Endothelial cell of umbilical vein (primary cell): ENCODE results near the gene HS3ST3A1. TPM values are rescaled to one million over a fixed set of nuclear protein-coding genes. Genes with fewer than 3 reads are reported as not detected.

ENCODE experiments used
- BruUV-seq: library from RNA; stranded (reverse); fragments of 400-500 nt; replicated peaks from 2 replicates; lab custom pipeline; 2021; lab: Mats Ljungman, UMichigan
- CTCF ChIA-PET: fragments of 300-600, 350-600 bp; sonication (Branson Sonifier 250); formaldehyde crosslinking; loops from one replicate; lab custom pipeline; 2021; ENCODE audit warnings: antibody characterized with exemption, inconsistent platforms; lab: Charles Lee
- POLR2A ChIA-PET: fragments of 300-600, 350-600 bp; sonication (Branson Sonifier 250); formaldehyde crosslinking; loops from one replicate; lab custom pipeline; 2021; ENCODE audit warnings: antibody characterized with exemption, inconsistent platforms; lab: Charles Lee
- DNase-seq: peaks from one replicate; pipeline ENCODE4 v3.0.0-alpha.2; 2011; ENCODE audit warnings: low read depth, low spot score
- FAIRE-seq: peaks from 2 replicates; lab custom pipeline; 2011; peaks lifted over from hg19 to GRCh38; lab: Jason Lieb, UNC
- H2AFZ ChIP-seq: 2 replicates; pipeline ENCODE4 v1.6.0; 2012; ENCODE audit warnings: low read depth, low read length, control low read depth, inconsistent platforms
- H3K27ac ChIP-seq: 2 replicates; pipeline ENCODE4 v1.5.1; 2011; ENCODE audit warnings: low read depth, mild to moderate bottlenecking, control low read depth, low read length, moderate library complexity; ENCODE audit not compliant: insufficient read depth
- H3K27me3 ChIP-seq, 2 experiments: 2 replicates each; pipeline versions ENCODE4 v1.6.0 to v1.6.1; 2011; ENCODE audit warnings: low read length in 2 of 2, mixed read lengths in 1 of 2; ENCODE audit not compliant: control insufficient read depth in 2 of 2, insufficient read depth in 2 of 2
- H3K36me3 ChIP-seq, 2 experiments: 2 replicates in 1 of 2; 3 replicates in 1 of 2; pipeline ENCODE4 v1.5.1; 2011; ENCODE audit warnings: low read length in 2 of 2, mild to moderate bottlenecking in 1 of 2, moderate library complexity in 1 of 2; ENCODE audit not compliant: control insufficient read depth in 2 of 2, insufficient read depth in 2 of 2; ENCODE audit errors: extremely low read depth in 1 of 2
- H3K4me1 ChIP-seq: 3 replicates; pipeline ENCODE4 v1.5.1; 2011; ENCODE audit warnings: mild to moderate bottlenecking, low read length; ENCODE audit not compliant: control insufficient read depth, insufficient read depth; ENCODE audit errors: extremely low read depth
- H3K4me2 ChIP-seq: 2 replicates; pipeline ENCODE4 v1.6.1; 2011; ENCODE audit warnings: low read length, control low read depth, mixed read lengths; ENCODE audit not compliant: insufficient read depth
- H3K4me3 ChIP-seq, 3 experiments: fragments of 200-600 bp in 1 of 3; sonication (generic), shearing (Covaris generic) in 1 of 3; replicated peaks in 1 of 3; 2 replicates each; pipeline ENCODE4 v1.5.1; 2011 to 2016; ENCODE audit warnings: control low read depth in 3 of 3, low read length in 3 of 3, mild to moderate bottlenecking in 2 of 3, inconsistent platforms in 1 of 3, low read depth in 1 of 3, moderate library complexity in 1 of 3; ENCODE audit not compliant: insufficient read depth in 1 of 3
- H3K79me2 ChIP-seq: 2 replicates; pipeline ENCODE4 v1.6.0; 2012; ENCODE audit warnings: low read length, inconsistent platforms; ENCODE audit not compliant: control insufficient read depth, insufficient read depth
- H3K9ac ChIP-seq: replicated peaks from 2 replicates; pipeline ENCODE3; 2011; ENCODE audit warnings: low read length, control low read depth; ENCODE audit not compliant: insufficient read depth; ENCODE audit errors: extremely low read depth
- H3K9me1 ChIP-seq: replicated peaks from 3 replicates; pipeline ENCODE4 v1.6.0; 2011; ENCODE audit warnings: mild to moderate bottlenecking, low read length; ENCODE audit not compliant: control insufficient read depth, insufficient read depth; ENCODE audit errors: extremely low read depth
- H3K9me3 ChIP-seq: replicated peaks from 2 replicates; pipeline ENCODE4 v1.5.1; 2012; ENCODE audit warnings: low read length, inconsistent platforms; ENCODE audit not compliant: control insufficient read depth, insufficient read depth
- H4K20me1 ChIP-seq: replicated peaks from 2 replicates; pipeline ENCODE3; 2011; ENCODE audit warnings: mild to moderate bottlenecking, low read length; ENCODE audit not compliant: control insufficient read depth, insufficient read depth; ENCODE audit errors: extremely low read depth
- CTCF ChIP-seq, 2 donors: IDR thresholded peaks; 1 replicate in 1 of 2; 2 replicates in 1 of 2; pipeline ENCODE4 v1.5.1; 2011; ENCODE audit warnings: low read length in 2 of 2, mild to moderate bottlenecking in 2 of 2, moderate library complexity in 2 of 2, control low read depth in 1 of 2, inconsistent platforms in 1 of 2, low read depth in 1 of 2; ENCODE audit not compliant: insufficient read depth in 1 of 2; ENCODE audit errors: extremely low read depth in 1 of 2
- EZH2 ChIP-seq: IDR thresholded peaks from 2 replicates; pipeline ENCODE4 v1.6.1; 2012; ENCODE audit warnings: borderline replicate concordance, low read depth, mild to moderate bottlenecking, moderate library complexity, low read length, inconsistent platforms; ENCODE audit not compliant: severe bottlenecking
- FOS ChIP-seq: IDR thresholded peaks from 2 replicates; pipeline ENCODE4 v1.6.1; 2011; ENCODE audit warnings: mild to moderate bottlenecking, low read length, moderate library complexity, borderline replicate concordance; ENCODE audit not compliant: insufficient read depth
- GATA2 ChIP-seq: IDR thresholded peaks from 2 replicates; pipeline ENCODE4 v1.7.0; 2011; ENCODE audit warnings: low read depth, mild to moderate bottlenecking, moderate library complexity, mixed read lengths, low read length; ENCODE audit not compliant: insufficient read length, insufficient read depth
- JUN ChIP-seq: IDR thresholded peaks from 2 replicates; pipeline ENCODE4 v1.6.1; 2011; ENCODE audit warnings: borderline replicate concordance, low read depth; ENCODE audit not compliant: insufficient read length, insufficient read depth
- MAX ChIP-seq: IDR thresholded peaks from 2 replicates; pipeline ENCODE4 v1.6.1; 2011; ENCODE audit not compliant: insufficient read depth, insufficient read length
- MYC ChIP-seq: IDR thresholded peaks from one replicate; pipeline ENCODE4 v1.6.1; 2011; ENCODE audit warnings: mild to moderate bottlenecking, low read depth, low read length
- POLR2A ChIP-seq: IDR thresholded peaks from 2 replicates; pipeline ENCODE4 v1.6.1; 2012; ENCODE audit warnings: low read depth, mild to moderate bottlenecking, control low read depth, low read length
- POLR2AphosphoS5 ChIP-seq: IDR thresholded peaks from 2 replicates; pipeline ENCODE4 v1.6.1; 2012; ENCODE audit warnings: low read depth, mild to moderate bottlenecking, control low read depth, low read length, moderate library complexity; ENCODE audit not compliant: insufficient read depth
- dilution Hi-C: fragments of 300-500 bp; cut with MboI; formaldehyde crosslinking; loops from one replicate; pipeline ENCODE4 v1.15.0; 2019; ENCODE audit warnings: low sequenced_read_pairs; ENCODE audit not compliant: extremely low pct_ligation_motif_present
- intact Hi-C: fragments of 100-400 bp; cut with micrococcal nuclease; formaldehyde crosslinking; loops from one replicate; pipeline ENCODE4 v1.10.0; 2022
- polyA plus RNA-seq, 4 experiments: library from polyadenylated mRNA; depleted of rRNA in 3 of 4; stranded (reverse) in 3 of 4; unstranded in 1 of 4; fragments of >200 nt; gene quantifications; 2 replicates each; pipeline versions ENCODE4 v1.2.1 to v1.2.3, GENCODE V29; 2011 to 2012; ENCODE audit warnings: missing spikeins in 1 of 4
- total RNA-seq: library from RNA; stranded (reverse); gene quantifications from 2 replicates; pipeline ENCODE4 v1.2.3, GENCODE V29; 2021

Gene HS3ST3A1
- total and polyA plus RNA-seq, 2 donors (not counting 3 experiments of a cell fraction or from before 2014, with no cell fraction given): not detected

GRCh38 chr17:13476720-13477119 lies 125.0 kb downstream of the HS3ST3A1 start:
- Histone ChIP-seq H3K4me2 (no peak overlapping the region), H3K27ac (no peak overlapping the region), H3K4me3 (no peak overlapping the region), H3K9ac (no peak overlapping the region), H3K36me3 (no peaks in the 10 kb centered on the region), H3K9me3 (peaks cover 3% of the 10 kb centered on the region), H3K27me3 (no peaks in the 10 kb centered on the region), H2AFZ (no peak overlapping the region), H4K20me1 (no peaks in the 10 kb centered on the region), H3K79me2 (no peaks in the 10 kb centered on the region), H3K9me1 (no peaks in the 10 kb centered on the region), H3K4me1 (no peaks in the 10 kb centered on the region)
- CTCF ChIA-PET: no interaction called here
- dilution Hi-C loops (no loop called here), intact Hi-C loops (no loop called here)
- FAIRE-seq (no peak), DNase-seq (no peak)
- TF ChIP-seq MYC: no peak
- TF ChIP-seq CTCF (IDR thresholded peaks at IDR 0.05; ENCODE audit: extremely low read depth in 1 of 2, insufficient read depth in 1 of 2, low read depth in 1 of 2, low read length in 2 of 2): no peak
- no peak for TF ChIP-seq EZH2
- no peak for TF ChIP-seq GATA2
- no TSS peak for BruUV-seq
- POLR2A ChIA-PET: no interaction called here

- TF ChIP-seq JUN (no peak), GATA2 (no peak), EZH2 (no peak), MAX (no peak), POLR2A (no peak), FOS (no peak), POLR2AphosphoS5 (no peak), CTCF (IDR thresholded peaks at IDR 0.05; ENCODE audit: extremely low read depth in 1 of 2, insufficient read depth in 1 of 2, low read depth in 1 of 2, low read length in 2 of 2) (no peak), MYC (no peak)
- intact Hi-C loops (no loop called here), dilution Hi-C loops (no loop called here)
- H3K9me1 ChIP-seq: no peaks in the 10 kb centered on the region
- no peak overlapping the region for H3K4me3 ChIP-seq
- no peak for DNase-seq
- POLR2A ChIA-PET: no interaction called here
- no peak overlapping the region for H3K9ac ChIP-seq
- no peaks in the 10 kb centered on the region for H3K79me2 ChIP-seq
- H3K27me3 ChIP-seq: no peaks in the 10 kb centered on the region
- no TSS peak for BruUV-seq
- H4K20me1 ChIP-seq: no peaks in the 10 kb centered on the region
- CTCF ChIA-PET: no interaction called here
- H3K4me2 ChIP-seq: no peak overlapping the region
- H2AFZ ChIP-seq: no peak overlapping the region
- no peak for FAIRE-seq
- no peak overlapping the region for H3K27ac ChIP-seq
- H3K4me1 ChIP-seq: no peaks in the 10 kb centered on the region
- peaks cover 2% of the 10 kb centered on the region for H3K9me3 ChIP-seq
- no peaks in the 10 kb centered on the region for H3K36me3 ChIP-seq
Observed at GRCh38 chr17:13475574-13476223, 126.0 kb downstream of the HS3ST3A1 start.
